Adrenal gland (tissue), 12 donors: ENCODE results near the gene SLC11A1. TPM values are rescaled to one million over a fixed set of nuclear protein-coding genes. Genes with fewer than 3 reads are reported as not detected.
A peak's percentile ranks its signal among the peaks of the same experiment; 100 is the strongest.

Experiments used
- DNase-seq, 7 donors: peaks; one replicate each; pipeline ENCODE4 v3.0.0-alpha.2; 2019 to 2020
- H3K27ac ChIP-seq, 5 donors: fragments of 200-600 bp; sonication (generic) in 4 of 5; 1 replicate in 3 of 5; 2 replicates in 2 of 5; pipeline versions ENCODE4 v1.5.1 to v1.8.0; 2016 to 2020; ENCODE audit warnings: mild to moderate bottlenecking in 1 of 5
- H3K27me3 ChIP-seq: fragments of 200-600 bp; 2 replicates; pipeline ENCODE4 v1.8.0; 2021
- H3K36me3 ChIP-seq, 2 donors: fragments of 200-600 bp; replicated peaks in 1 of 2; 1 replicate in 1 of 2; 2 replicates in 1 of 2; pipeline versions ENCODE4 v1.5.1 to v1.8.0; 2018 to 2022
- H3K4me1 ChIP-seq, 2 donors: fragments of 200-600 bp; replicated peaks in 1 of 2; 1 replicate in 1 of 2; 2 replicates in 1 of 2; pipeline versions ENCODE4 v1.5.1 to v1.8.0; 2018 to 2021
- H3K4me3 ChIP-seq, 4 donors: fragments of 200-600 bp; sonication (generic) in 3 of 4; one replicate each; pipeline ENCODE4 v1.5.1; 2016 to 2018
- H3K9me3 ChIP-seq, 3 donors: fragments of 200-600 bp; sonication (generic) in 1 of 3; replicated peaks in 1 of 3; 1 replicate in 2 of 3; 2 replicates in 1 of 3; pipeline versions ENCODE4 v1.5.1 to v1.8.0; 2016 to 2021
- POLR2A ChIP-seq, 2 donors: fragments of 450-650 bp; IDR thresholded peaks; one replicate each; pipeline ENCODE4 v1.6.1; 2017; ENCODE audit warnings: antibody characterized with exemption in 2 of 2, mild to moderate bottlenecking in 2 of 2, moderate library complexity in 1 of 2
- WGBS, 4 donors: extraction: QIAGEN DNeasy Blood & Tissue Kit in 2 of 4; methylation state at CpG; one replicate each; pipeline versions ENCODE4 v1.1.5 to v1.1.7; 2013 to 2017; 5-methylcytosine and 5-hydroxymethylcytosine counted together
- intact Hi-C, 2 donors: fragments of 100-400 bp; cut with DNase I; formaldehyde crosslinking; loops; one replicate each; pipeline versions ENCODE4 v1.14.1 to v1.15.0; 2022 to 2023
- polyA plus RNA-seq, 3 donors: library from polyadenylated mRNA; stranded (reverse); fragments of 200-250 nt in 2 of 3; fragments of 350-450 nt in 1 of 3; fragmentation: Illumina TruSeq in 1 of 3; extraction: RNeasy Lipid Tissue Mini Kit (QIAGEN cat#74804) in 1 of 3; gene quantifications; one replicate each; pipeline ENCODE4 v1.2.3, GENCODE V29; 2013 to 2014
- total RNA-seq, 9 donors: library from RNA; depleted of rRNA in 4 of 9; stranded (reverse); fragments of >200 nt in 4 of 9; fragments of 120-200 nt in 1 of 9; fragmentation: NEBNext Ultra II Directional in 1 of 9; extraction: Animal tissue kit (Norgen Biotek cat#: 25700) in 1 of 9; gene quantifications; one replicate each; pipeline versions ENCODE4 v1.1.0 to v1.2.4, GENCODE V29; 2013 to 2023
- TF ChIP-seq, protein P1 (sequence below), 6 experiments: fragments of 450-650 bp in 4 of 6; fragments of 200-600 bp in 2 of 6; sonication (generic) in 1 of 6; IDR thresholded peaks; 1 replicate in 5 of 6; 2 replicates in 1 of 6; pipeline versions ENCODE4 v1.5.1 to v1.8.0; 2016 to 2021; ENCODE audit warnings: antibody characterized with exemption in 6 of 6, mild to moderate bottlenecking in 2 of 6, moderate library complexity in 1 of 6
- donor health status: healthy with polysubstance abuse.
- donor health status: Bipolar disorder and iron deficiency.
- donor health status: DM: yes; HTN: yes; CAD: no.
- donor health status: DM: no; HTN: no; CAD: no.
- donor health status: DM: no; HTN: no; CAD: no.
- donor health status: DM: yes; HTN: yes; CAD: no.

The SLC11A1 gene
- total and polyA plus RNA-seq, 12 donors = 1.1 to 89.9 (median 30.9) TPM

- DNase-seq = peak in 1 of 7 donors; percentile 26
- Histone ChIP-seq H3K27me3 (no peaks in the 10 kb centered on the region), H3K9me3 (no peaks in the 10 kb centered on the region), H3K4me1 (peaks cover 29 to 59% of the 10 kb centered on the region in 2 donors), H3K36me3 (peaks cover 0 to 34% of the 10 kb centered on the region in 2 donors), H3K4me3 (peak overlapping the region in 1 of 4 donors; percentile 96), H3K27ac (peak overlapping the region in 2 of 5 donors; percentile 63 to 99)
- WGBS, 4 donors = 17 to 70% (median 67%) methylated on average over 1 to 9 of the region's 9 CpGs
- no peak for TF ChIP-seq POLR2A (IDR thresholded peaks at IDR 0.05)
- TF ChIP-seq, protein P1, sequence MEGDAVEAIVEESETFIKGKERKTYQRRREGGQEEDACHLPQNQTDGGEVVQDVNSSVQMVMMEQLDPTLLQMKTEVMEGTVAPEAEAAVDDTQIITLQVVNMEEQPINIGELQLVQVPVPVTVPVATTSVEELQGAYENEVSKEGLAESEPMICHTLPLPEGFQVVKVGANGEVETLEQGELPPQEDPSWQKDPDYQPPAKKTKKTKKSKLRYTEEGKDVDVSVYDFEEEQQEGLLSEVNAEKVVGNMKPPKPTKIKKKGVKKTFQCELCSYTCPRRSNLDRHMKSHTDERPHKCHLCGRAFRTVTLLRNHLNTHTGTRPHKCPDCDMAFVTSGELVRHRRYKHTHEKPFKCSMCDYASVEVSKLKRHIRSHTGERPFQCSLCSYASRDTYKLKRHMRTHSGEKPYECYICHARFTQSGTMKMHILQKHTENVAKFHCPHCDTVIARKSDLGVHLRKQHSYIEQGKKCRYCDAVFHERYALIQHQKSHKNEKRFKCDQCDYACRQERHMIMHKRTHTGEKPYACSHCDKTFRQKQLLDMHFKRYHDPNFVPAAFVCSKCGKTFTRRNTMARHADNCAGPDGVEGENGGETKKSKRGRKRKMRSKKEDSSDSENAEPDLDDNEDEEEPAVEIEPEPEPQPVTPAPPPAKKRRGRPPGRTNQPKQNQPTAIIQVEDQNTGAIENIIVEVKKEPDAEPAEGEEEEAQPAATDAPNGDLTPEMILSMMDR (IDR thresholded peaks at IDR 0.05) = no peak
- intact Hi-C loops = loop anchor here in 1 of 2 donors (5.0 to 10.0 kb wide), 2 partner anchors 65 to 243 kb away; no protein-coding TSS in a partner anchor
Observed at GRCh38 chr2:218401890-218402289, 19.8 kb downstream of the SLC11A1 start.

- Histone ChIP-seq H3K9me3 (no peaks in the 10 kb centered on the region), H3K4me3 (no peak overlapping the region), H3K36me3 (peaks cover 0 to 34% of the 10 kb centered on the region in 2 donors), H3K4me1 (peaks cover 28 to 59% of the 10 kb centered on the region in 2 donors), H3K27me3 (no peaks in the 10 kb centered on the region), H3K27ac (peak overlapping the region in 1 of 5 donors; percentile 63)
- TF ChIP-seq, protein P1 (IDR thresholded peaks at IDR 0.05) = no peak
- TF ChIP-seq POLR2A (IDR thresholded peaks at IDR 0.05) = no peak
- 66 to 75% (median 71%) methylated on average over 5 to 8 of the region's 8 CpGs for WGBS, 4 donors
- intact Hi-C loops = loop anchor here in 1 of 2 donors (5.0 to 10.0 kb wide), 2 partner anchors 65 to 242 kb away; no protein-coding TSS in a partner anchor
- no peak for DNase-seq
Observed at GRCh38 chr2:218402491-218402901, 20.4 kb downstream of the SLC11A1 start.

GRCh38 chr2:218402911-218403411, 20.9 kb downstream of the SLC11A1 start:
- peak overlapping the region in 1 of 5 donors; percentile 63 for H3K27ac ChIP-seq
- no peaks in the 10 kb centered on the region for H3K27me3 ChIP-seq
- WGBS, 4 donors = 83 to 96% (median 90%) methylated on average over 13 to 26 of the region's 26 CpGs
- no peak for DNase-seq
- peaks cover 0 to 34% of the 10 kb centered on the region in 2 donors for H3K36me3 ChIP-seq
- intact Hi-C loops = loop anchor here in 1 of 2 donors (5.0 to 10.0 kb wide), 2 partner anchors 64 to 242 kb away; no protein-coding TSS in a partner anchor
- peaks cover 26 to 58% of the 10 kb centered on the region in 2 donors for H3K4me1 ChIP-seq
- no peak overlapping the region for H3K4me3 ChIP-seq
- no peak for TF ChIP-seq POLR2A (IDR thresholded peaks at IDR 0.05)
- TF ChIP-seq, protein P1 (IDR thresholded peaks at IDR 0.05) = no peak
- no peaks in the 10 kb centered on the region for H3K9me3 ChIP-seq

DNA sequence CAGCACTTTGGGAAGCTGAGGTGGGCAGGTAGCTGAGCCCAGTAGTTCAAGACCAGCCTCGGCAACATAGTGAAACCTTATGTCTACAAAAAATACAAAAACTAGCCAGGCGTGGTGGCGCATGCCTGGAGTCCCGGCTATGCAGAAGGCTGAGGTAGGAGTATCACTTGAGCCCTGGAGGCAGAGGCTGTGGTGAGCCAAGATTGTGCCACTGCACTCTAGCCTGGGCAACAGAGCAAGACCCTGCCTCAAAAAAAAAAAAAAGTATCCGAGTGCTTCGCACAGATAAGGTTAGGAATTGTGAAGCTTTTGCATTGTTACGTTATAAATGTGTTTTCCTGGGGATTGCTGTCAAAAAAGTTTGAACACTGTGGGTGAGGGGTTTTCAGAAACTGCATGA, 21.7 kb downstream of the SLC11A1 start:
- H3K27ac ChIP-seq = peak overlapping the region in 1 of 5 donors; percentile 94
- WGBS, 4 donors = 79 to 89% (median 82%) methylated on average over 4 to 7 of the region's 7 CpGs
- no peaks in the 10 kb centered on the region for H3K27me3 ChIP-seq
- no peak overlapping the region for H3K4me3 ChIP-seq
- H3K4me1 ChIP-seq = peaks cover 22 to 54% of the 10 kb centered on the region in 2 donors
- no peaks in the 10 kb centered on the region for H3K9me3 ChIP-seq
- TF ChIP-seq, protein P1 (IDR thresholded peaks at IDR 0.05) = no peak
- no peak for TF ChIP-seq POLR2A (IDR thresholded peaks at IDR 0.05)
- intact Hi-C loops = loop anchor here in 1 of 2 donors (5.0 to 10.0 kb wide), 2 partner anchors 63 to 241 kb away; no protein-coding TSS in a partner anchor
- peaks cover 0 to 34% of the 10 kb centered on the region in 2 donors for H3K36me3 ChIP-seq
- no peak for DNase-seq
